Stimulated activated CD8-positive, alpha-beta memory T cell treated with anti-CD3 and anti-CD28 coated beads, Interleukin-2, amount 100 ng/mL, for 1 hour (primary cell): ENCODE measurements around the gene SLC17A5.
"Not testable (repeated sequence)": the region's sequence is repeated elsewhere in the genome, so short reads cannot be mapped to it uniquely, and the experiment has no call there.

Experiments
- DNase-seq, 2 donors: peaks; one replicate each; pipeline ENCODE4 v3.0.0-alpha.2; 2020; ENCODE audit warnings: low read depth in 2 of 2

The SLC17A5 gene

DNA sequence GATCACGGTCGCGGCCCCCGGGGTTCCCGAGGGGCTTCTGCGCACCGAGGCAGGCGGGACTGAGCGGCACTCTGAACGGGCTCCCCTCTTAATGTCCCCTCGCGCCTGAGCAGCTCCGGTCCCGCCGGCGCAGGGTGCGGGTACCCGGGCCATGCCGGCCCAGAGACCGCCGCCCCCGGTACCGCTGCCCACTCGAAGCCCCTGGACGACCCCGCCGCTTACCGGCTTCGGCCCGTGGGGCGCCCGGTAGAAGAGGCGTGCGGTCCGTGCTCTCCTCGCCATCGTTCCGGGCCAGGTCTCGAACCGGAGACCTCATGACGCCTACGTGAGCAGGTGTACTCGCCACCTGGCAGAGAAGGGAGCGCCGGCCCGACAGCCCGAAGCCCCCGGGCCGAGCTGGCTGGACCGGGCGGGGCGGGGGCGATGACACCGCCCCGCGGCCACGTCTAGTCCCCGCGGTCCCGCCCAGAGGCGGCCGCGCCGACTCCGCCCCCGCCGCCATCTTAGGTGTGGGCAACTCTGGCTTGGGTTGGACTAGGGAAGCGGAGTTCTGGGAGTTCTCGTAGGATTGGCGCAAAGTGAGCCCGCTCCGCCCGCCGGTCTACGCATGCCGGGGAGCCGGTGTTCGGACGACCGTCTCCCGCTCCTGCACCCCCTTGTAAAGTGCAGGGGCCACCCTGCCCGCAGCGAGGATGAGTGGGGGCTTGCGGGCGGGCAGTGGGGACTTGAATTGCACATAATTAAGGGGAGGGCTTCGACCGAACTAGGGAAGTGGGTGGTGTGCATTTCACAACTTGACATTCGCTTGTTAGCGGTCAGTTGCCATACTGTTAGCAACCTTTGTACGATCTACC lies at the start of gene SLC17A5:
TSS of gene SLC17A5 (minus strand) at position 422 of the 854 bp plus-strand sequence. CDS start at position 316, 106 bp downstream.
- peak; percentile 78 to 79 for DNase-seq

DNA sequence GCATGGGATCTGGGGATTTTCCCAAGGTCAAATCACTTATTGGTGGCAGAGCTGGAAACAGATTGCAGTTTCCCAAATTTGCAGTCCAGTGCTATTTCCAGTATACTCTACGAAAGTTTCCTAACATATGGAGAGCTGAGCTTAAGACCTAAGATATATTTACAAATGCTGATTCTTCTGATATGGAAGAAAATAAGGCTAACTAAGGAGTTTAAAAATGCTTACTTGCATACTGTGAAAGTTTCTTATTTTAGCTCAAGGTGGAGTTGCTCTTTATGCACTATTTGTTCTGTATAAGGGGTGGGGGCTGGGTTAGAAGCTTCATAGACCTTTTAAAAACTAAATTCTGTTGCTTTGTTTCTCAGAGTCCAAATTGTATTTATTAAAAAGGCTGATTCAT lies 49.7 kb upstream of the SLC17A5 start:
- no peak for DNase-seq

DNA sequence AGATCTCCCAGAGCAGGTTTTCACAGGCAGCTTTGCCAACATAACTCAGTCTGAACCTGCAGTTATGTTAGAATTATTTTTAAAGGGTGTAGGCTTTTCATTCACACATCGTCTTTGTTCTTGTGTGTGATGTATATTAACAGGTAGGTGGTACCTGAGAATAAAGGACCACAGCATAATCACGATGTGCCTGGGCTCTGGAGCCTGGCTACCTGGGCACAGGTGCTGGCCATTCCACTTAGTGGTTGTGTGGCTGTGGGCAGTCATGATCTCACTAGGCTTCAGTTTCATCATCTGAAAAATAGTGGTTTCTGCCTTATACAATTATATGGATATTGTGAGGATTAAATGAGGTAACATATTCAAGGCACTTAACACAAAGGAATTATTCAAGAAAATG lies 48.7 kb upstream of the SLC17A5 start:
- no peak for DNase-seq

- no peak for DNase-seq
Measured at GRCh38 chr6:73699676-73700459, 46.1 kb upstream of the SLC17A5 start.

DNA sequence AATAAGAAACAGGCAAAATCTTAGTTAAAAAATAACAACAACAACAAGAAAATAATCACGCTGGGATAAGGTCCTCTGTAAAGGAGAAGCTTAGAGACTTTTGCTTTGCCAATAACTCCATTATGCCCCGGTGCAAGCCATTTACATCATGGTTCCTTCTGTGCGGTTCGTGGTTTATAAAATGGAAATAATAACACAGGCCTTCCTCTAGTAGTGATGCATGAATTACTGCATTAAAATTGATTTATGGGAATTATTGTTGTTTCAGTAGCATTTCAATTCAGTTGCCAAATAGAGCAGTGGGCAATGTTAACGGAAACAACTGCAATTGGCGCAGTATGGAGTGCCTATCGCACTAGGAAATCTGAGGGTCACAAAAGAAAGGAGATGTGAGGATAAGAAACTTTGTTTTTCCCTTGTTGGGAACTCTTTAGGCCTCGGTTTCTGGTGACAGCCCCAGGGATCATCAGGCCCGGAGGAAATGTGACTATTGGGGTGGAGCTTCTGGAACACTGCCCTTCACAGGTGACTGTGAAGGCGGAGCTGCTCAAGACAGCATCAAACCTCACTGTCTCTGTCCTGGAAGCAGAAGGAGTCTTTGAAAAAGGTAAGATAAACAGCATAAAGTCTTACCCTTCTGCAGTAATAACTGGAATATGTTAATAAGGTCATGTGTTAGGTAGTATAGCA lies 43.3 kb upstream of the SLC17A5 start:
- no peak for DNase-seq

GRCh38 chr6:73695619-73696421 lies 42.0 kb upstream of the SLC17A5 start, which contains the start of gene CD109:
Gene CD109, plus strand, starts transcription at chr6:73696203. Its CDS starts 13 bp downstream, at chr6:73696216.
- DNase-seq = peak; percentile 1 to 26

DNA sequence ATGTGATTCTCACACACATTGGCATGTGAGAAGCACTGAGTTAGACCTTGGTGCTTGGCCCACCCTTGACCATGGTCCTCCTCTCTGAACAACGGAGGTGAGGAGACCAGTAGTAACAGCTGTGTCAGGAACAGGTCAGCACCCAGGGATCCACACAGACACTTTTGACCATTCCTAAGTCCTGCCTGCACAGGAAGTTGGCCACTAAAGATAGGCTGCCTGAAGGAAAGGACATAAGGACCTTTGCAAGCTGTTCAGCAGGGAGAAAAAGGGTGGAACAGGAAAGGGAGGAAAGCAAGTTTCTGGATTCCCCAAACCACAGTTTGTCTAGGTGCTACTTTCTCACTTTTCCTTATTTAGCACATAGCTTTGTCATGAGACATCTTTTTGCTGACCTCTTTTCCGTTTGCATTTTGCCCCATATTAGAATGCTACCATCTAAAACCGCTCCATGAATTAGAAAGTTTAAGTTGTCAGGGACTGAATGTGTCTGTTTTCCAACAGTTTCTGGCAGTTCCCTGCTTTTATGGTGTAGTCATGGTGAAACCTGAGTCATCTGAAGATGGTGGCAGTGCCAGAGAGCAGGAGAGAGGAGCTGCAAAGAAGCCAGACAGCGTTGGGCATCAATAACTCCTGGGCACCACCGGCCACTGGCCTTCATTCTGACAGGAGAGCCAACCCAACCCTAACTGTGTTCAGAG lies 41.1 kb upstream of the SLC17A5 start:
- no peak for DNase-seq

GRCh38 chr6:73691512-73691911 lies 37.7 kb upstream of the SLC17A5 start:
- DNase-seq = no peak

- no peak for DNase-seq
Measured at GRCh38 chr6:73690056-73690455, 36.3 kb upstream of the SLC17A5 start.

DNA sequence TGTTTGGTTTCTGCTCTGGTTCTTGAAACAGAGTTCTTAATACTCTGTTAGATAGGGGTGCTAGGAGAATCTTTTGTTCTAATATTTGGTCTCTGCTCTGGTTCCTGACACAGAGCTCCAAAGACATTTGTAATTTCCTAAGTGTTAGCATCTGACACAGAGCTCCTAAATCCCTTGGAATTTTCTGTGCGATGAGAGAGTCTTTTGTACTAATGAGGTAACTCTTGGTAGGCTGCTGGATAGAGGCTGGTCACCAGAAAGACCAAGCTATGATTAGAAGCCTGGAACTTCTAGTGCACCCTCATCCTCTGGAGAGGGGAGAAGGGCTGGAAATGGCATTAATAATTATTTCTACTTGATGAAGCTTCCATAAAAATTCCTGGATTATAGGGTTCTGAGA lies 34.6 kb upstream of the SLC17A5 start:
- DNase-seq = no peak

DNA sequence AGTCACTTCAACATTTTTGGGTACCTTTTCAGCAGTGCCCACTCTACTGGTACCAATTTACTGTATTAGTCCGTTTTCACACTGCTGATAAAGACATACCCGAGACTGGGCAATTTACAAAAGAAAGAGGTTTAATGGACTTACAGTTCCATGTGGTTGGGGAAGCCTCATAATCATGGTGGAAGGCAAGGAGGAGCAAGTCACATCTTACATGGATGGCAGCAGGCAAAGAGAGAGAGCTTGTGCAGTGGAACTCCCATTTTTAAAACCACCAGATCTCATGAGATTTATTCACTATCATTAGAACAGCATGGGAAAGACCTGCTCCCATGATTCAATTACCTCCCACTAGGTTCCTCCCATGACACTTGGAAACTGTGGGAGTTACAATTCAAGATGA lies 29.8 kb upstream of the SLC17A5 start:
- DNase-seq = not testable (repeated sequence)

DNA sequence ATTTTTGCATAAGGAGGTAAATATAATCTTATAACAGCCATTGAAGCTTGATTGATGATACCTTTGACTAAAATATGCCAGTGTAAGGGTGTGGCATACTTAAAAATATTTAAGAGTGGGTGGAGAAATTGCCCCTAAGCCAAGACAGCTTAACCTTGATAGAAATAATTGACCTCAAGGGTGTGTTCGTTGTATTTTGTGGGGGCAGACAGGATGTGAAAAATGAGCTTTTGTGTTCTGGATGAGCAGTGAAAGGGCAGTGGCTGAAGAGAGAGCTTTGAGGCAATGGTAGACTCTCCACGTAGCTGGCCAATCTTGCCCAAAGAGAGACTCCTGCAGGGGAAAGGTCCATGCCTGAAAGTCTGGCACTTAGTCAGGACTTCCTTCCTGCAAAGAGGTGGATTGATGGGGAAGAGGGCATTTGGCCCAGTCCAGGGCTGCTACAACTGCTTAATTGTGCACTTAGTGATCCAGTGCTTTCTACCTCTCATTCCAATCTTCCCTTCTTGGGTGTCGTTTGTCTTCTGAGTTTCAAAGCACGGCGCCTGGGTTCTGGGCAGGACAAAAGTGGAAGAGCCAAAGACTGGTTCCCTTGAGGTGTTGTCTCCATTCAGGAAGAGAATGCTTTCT lies 26.6 kb upstream of the SLC17A5 start:
- DNase-seq = no peak

DNA sequence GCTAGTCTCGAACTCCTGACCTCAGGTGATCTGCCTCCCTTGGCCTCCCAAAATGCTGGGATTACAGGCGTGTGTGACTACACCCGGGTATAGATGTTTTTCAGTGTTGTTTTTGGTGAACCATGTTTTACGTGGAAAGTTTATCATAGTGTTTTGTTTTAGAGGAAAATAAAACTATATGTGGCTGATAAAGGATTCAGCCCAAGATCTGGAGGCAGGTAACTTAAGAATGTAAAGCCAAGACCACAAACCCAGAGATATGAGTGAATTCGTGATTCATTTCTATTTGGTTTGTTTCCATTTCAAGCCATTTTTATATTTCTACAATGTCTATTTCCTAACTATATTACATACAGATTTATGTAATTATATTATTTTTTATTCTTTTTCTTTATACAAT lies 26.1 kb upstream of the SLC17A5 start:
- not testable (repeated sequence) for DNase-seq

GRCh38 chr6:73679009-73679408 lies 25.2 kb upstream of the SLC17A5 start:
- DNase-seq = no peak

DNA sequence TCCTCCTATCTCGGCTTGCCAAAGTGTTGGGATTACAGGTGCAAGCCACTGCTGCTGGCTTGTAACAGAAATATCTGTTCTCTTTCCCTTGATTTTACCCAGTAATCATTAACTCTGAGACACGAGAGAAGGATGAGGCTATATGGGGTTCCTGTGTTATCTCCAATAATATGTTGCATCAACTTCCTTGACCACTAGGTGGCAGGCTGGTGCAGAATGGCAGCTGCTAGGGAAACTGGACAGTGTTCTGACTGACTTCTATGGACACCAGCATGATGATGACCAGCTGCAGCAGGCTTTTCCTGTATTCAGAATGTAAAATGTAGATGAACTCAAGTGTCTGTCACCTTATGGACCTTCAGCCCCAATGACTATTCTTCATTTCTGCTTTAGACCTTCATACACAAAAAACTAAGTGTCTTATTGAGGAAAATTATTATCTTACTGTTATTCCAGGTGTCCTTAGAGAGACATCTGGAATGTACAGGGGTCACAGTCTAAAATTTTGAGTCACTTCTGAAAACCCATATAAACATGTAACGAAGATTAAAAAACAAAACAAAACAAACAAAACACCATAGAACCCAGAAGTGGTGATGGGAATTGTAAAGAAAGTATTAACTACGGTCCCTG lies 21.8 kb upstream of the SLC17A5 start:
- DNase-seq = peak; percentile 33 to 45

DNA sequence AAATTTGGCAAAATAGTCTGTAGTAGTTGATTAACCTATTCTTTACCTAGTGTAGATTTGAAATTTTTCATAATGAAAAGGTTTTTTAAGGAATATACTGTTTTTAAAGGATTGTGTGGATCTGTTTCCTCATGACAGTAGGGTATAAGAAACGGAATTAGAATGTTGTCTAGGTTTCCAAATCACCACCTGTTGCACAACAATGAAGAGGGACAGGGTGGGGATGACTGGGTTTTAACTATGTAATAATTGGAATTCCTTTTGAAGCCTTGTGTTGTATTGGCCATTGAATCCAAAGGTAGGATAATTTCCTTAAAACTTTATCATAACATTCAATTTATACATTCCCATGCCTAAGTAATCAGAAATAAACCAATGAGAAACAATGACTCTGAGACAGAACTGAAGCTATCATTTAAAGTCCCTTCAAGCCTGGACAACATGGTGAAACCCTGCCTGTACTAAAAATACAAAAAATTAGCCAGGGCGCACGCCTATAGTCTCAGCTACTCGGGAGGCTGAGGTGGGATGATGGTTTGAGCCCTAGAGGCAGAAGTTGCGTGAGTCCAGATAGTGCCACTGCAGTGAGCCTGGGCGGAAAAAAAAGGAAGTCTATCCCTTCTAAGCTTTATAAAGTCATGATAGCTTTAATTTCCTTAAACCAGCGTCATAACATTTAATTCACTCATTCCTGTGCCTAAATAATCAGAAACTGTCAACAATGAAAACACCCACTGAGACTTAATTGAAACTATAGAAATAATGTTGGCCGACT lies 18.3 kb upstream of the SLC17A5 start:
- no peak for DNase-seq

DNA sequence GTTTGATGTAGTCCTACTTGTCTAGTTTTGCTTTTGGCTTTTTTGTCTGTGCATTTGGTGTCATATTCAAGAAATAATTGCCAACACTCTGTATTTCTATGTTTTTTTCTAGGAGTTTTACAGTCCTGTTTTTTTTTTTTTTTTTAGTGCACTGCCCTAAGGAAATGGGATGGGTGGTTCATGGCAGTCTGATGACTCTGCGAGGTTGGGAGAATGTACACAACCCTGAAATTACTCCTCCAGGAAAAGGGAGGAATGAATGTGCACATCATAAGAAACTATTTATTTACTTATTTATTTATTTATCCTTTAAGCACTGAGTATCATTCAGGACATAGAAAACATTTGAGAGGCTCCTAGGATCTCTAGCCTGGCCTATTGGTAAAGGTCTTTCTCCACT lies 15.2 kb upstream of the SLC17A5 start:
- DNase-seq = no peak

DNA sequence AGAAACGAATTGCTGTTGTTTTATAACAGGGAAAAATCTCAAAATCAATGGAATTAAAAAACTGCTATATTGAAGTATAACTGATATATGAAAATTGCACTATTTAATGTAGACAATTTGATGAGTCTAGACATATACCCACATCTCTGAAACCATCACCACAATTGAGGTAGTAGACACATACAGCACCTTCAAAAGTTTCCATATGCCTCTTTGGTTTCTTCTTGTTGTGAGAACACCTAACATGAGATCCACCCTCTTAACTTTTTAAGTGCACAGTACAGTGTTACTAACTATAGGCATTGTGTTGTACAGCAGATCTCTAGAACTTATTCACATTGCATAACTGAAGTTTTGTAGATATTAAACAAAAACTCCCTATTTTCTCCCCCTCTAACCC lies 14.0 kb upstream of the SLC17A5 start:
- no peak for DNase-seq

- no peak for DNase-seq
Measured at GRCh38 chr6:73666393-73666792, 12.6 kb upstream of the SLC17A5 start.
